HPDE6-E6E7 (cell line): ENCODE results near the gene RASSF1.
A peak's percentile ranks its signal among the peaks of the same experiment; 100 is the strongest.
"Not testable (repeated sequence)": the region's sequence is repeated elsewhere in the genome, so short reads cannot be mapped to it uniquely, and the experiment has no call there.

Source experiments
- DNase-seq: peaks from one replicate; pipeline ENCODE4 v3.0.0; 2011; ENCODE audit warnings: missing footprints; ENCODE audit errors: extremely low spot score

Gene RASSF1

DNA sequence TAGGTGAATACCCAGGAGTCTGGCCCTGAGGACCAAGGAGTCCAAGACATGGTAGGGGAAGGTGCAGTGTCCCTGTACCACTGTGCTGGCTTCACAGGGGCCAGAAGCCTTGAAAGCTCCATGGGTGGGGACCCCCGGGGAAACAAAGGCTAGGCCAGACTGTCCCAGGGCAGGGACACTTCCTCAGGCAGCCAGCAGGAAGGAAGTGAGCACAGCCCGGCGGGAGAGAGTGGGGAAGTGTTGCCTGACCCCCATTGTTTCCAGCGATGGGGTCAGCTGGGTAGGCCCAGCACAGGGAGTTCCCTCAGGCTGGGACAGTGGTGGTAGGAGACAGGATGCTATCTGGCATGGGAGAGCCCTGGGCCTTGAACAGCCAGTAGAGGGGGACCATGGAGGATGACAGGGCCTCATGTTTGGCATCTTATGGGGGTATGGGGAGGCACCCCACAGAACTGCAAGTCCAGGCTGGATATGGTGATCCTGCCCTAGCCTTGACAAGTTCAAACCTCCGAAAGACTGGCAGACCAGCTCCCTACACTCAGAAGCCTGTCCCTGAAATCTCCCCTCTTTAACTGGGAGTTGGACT lies 16.9 kb downstream of the RASSF1 start:
- no peak for DNase-seq

DNA sequence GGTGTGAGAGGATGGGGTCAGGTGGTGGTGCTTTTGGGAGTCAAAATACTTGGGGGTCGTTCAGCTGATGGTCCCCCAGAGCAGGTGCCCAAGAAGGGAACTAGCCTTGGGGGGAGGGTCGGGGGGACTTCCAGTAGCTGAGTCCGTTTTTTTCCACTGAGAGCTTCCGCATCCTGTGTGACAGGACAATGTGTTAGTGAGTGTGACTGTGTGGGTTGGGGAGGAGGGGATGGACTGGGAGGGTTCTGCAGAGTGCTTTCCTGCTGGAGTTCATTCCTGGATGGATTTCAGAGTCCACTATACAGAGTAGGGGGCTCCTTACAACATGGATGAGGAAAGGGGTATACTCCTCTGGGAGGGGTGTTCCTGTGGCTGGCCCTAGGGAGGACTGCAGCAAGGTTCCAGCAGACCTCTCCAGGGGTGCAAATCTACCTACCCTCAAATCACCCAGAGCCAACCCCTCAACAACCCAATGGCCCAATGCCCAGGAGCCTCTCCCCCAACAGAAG lies 17.5 kb downstream of the RASSF1 start:
- DNase-seq = no peak

DNA sequence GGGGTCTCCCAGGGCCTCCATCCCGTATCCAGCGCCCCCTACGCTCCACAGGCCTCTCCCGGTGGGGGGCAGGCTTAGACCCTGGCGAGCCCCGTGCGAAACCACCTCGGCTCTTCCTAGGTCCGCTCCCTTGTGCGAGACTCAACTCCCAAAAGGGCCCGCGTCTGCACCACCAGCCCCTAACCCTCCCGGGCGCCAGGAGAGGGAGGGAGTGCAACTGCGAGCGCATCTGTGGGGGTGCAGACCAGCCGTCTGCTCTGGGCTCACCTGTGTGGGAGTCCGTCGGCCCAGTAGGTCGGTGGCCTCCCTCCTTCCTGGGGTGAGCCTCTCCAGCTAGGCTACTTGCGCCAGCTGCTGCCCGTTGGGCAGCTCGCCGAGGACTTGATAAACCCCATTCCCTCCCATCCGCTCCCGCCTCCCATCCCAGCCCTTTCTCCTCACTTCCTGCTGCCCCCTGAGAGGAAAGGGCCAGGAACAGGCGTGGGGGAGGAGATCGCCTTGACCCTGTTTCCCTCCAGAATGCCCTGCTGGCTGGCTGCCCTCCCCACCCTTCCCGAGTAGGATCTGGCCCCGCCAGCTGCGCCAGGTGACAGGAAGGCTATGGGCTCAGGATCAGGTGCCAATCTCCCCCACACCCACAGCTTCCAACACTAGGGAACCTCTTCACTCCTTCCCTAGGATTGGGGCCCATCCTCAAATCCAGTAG lies 18.1 kb downstream of the RASSF1 start, which contains the start of gene HYAL2:
Gene HYAL2, minus strand, starts transcription at position 360 of the 706 bp plus-strand sequence. CDS start 2,256 bp downstream, outside the sequence.
- DNase-seq = no peak

DNA sequence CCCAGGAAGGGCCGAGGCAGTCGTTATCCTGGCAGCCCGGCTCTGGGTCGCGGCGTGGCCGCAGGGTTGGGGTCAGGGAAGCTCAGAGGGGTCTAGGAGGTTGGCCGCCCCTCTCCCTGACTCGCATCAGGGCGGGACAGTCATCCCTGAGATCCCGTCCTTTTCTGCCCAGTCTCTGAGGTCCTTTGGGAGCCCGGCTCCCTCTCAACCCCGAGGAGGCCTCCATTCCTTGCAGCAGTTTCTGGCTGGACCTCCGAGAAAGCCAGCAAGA lies 18.6 kb downstream of the RASSF1 start:
- no peak for DNase-seq

DNA sequence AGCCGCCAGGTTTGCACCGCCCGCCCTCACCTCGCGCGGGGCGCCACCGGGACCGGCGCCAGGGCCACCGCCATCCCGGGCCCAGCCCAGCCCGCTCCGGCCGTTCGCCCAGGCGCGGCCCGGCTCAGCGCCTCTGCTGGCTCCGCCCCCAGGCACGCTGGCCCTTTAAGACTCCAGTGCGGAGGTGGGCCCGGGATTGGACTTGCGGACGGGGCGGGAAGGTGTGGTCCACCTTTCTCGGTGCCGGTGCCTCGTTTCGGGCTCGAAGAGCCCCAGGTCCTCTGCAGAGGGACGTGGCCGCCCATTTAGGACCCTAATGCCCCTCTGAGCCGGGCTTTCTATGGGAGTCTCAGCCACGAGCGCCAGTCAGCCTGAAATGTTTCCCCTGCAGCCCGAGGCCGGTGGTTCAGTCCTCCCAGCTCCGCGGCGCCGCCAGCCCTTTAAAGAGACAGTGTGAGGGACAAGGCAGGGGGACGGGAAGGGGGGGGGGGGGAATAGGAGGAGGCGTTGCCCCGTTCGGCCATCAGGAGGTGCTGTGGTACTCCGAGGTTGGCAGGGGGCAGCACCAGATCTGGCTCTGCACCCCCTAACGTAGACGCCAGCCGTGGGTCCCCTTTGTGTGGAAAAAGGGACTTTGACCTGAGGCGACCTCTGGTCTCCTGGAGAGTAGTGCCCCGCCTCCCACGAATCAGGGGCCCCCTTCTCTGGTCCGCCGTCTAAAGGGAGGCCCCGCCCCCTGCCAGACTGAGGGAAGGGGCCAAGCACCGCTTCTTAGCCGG lies 19.1 kb downstream of the RASSF1 start:
- peak; percentile 56 for DNase-seq

DNA sequence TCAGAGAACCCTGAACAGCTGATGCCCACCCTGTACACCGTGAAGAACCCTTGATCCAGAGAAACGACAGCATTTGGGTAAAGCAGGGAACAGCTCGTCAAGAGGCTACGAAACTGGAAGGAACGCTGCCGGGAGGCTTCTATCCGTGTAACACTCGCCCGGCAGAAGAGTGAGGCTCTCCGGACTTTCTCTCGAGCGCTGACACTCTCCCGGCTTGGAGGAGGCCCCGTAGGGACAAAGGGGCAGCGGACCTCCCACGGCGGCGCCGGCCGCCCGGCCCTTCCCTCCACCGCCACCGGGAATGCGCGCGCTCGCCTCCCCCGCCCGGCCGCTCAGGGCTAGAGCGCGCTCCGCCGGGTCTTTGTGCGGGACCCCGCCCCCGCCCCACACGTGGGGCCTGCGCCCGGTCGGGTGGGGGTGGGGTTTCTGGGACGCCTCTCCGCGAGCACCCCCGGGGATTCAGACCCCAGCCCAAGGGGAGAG lies 19.7 kb downstream of the RASSF1 start:
- DNase-seq = no peak

DNA sequence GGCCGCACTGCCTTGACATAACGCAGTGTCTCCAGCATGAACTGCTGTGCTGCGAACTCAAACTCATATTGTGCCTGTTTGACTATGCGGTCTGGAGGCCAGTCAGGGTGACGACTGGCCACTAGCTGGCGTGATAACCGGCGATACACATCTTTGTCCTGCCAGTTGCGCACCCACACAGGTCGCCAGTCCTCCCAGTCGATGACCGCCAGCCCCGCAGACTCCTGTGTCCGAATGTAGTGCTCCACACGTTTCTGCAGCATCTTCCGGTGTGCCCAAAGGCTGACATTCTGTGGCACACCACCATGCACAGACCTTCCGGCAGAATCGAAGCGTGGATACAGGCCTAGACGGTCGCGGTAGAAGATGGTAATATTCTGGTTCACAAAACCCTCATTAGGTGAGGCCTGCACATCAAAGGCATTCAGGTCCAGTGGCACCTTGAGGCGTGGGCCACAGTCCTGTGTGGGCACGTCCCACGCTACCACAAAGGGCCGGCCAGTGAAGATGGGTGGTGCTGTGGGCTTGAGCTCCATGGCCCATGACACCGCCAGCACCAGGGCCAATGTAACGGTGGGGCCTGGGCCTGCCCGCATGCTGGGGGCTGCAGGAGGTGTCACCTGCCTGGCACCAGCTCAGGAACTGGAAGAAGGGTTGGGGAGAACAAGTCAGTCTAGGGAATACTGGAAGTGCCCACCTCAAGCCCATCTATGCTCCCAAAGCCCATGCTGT lies 20.6 kb downstream of the RASSF1 start:
- DNase-seq = no peak

DNA sequence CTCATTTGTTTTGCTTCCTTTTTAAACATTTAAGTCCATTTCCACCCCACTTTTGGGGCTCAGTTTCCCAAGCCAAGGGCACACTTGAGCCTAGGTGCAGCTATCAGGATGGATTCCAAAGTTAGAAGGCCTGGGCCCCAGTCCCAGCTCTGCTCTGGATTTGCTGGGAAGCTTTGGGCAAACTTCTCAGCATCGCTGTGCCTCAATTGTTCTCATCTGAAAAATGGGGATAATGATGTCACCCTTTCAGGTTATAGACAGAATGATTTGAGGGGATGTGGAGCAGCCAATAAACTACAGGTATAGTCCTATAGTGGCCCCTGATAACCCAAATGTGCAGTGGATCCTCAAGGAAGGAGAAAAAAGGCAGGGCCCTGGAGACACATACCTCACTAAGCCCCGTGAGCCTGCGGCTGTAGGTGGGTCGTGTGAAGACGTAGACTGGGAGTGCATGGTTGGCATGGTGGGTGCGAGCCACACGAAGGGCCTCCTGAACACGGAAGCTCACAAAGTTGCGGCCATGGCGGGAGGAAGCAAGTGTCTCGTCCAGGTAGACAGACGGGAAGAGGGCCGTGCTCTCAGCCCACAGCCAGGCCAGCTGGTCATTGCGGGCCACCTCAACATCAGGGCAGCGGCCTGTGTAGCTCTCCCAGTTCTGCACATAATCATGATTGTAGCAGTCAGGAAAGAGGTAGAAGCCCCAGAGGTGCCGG lies 21.3 kb downstream of the RASSF1 start:
- DNase-seq = no peak

DNA sequence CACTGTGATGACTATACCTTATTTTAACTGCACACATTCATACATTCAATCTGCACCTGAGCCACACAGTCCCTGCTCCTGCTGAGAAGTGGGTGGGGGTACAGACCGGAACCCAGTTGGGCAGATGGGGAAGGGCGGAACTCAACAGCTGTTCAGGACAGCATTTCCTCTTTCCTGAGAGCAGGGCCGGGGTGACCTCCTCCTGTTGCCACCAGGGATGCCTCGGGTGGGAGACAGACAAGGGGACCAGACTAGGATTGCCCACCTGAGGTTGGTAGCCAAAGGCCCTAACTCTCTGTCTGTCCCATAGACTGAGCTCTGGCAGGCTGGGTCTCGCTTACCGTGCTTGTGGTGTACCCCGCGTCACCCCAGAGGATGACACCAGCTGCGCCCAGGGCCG lies 22.0 kb downstream of the RASSF1 start:
- no peak for DNase-seq

DNA sequence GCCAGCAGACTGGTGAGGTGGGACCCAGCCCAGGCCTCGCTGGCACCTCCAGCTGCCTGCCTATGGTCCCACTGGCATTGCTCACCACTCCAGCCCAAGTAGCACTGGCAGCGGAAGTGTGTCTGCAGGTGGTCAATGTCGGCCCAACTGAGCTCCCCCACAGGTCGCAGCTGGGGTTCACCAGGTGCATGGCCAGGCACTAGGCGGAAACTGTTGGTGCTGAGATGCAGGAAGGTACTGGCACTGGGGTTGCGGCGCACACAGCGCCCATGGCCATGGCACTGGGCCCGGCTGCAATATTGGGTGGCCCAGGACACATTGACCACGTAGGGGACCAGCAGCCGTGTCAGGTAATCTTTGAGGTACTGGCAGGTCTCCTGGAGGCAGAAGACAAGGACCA lies 22.5 kb downstream of the RASSF1 start:
- no peak for DNase-seq

DNA sequence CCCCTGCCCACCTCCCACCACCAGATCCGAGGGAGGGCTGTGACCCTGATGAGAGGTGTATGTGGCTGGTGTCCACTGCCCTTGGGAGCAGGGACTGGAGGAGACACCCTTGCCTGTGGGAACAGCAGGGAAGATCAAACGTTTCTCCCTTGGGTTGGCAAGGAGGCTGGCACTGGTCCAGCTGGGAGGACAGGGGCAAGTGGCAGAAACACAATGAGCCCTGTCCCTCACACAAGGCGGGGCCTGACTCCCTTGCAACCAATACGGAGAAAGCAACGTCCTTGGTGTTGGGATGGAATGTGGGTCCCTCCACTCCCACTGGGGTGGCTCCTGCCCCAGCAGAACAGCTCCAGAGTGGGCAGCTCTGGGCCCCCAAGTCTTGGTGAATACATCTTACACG lies 23.3 kb downstream of the RASSF1 start:
- DNase-seq = no peak

DNA sequence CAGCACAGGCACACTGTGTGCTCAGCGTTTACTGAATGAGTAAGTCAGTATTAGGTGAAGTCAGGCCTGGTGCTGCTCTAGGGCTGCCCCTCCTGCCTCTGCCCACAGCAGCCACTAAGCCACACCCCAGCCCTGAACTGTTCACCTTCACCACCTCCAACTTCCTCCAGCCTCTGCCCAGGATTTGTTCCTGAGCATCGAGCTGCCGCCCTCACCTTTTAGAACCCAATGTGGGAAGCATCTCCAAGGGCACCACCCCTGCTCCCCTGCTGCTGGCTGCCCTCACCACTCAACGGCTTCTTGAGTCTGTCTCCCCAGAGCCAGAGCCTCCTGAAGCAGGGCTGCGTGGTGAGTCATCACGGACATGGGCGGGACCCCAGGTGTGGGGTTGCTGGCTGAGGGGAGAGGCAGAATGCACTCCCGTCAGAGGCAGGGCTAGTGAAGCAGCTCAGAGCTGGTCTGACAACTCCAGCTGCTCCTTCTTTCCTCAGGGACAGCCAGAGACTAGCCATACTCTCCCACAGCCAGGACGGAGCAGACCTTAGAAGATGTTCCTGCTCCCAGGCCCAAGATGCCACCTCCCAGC lies 23.9 kb downstream of the RASSF1 start:
- peak; percentile 71 for DNase-seq

DNA sequence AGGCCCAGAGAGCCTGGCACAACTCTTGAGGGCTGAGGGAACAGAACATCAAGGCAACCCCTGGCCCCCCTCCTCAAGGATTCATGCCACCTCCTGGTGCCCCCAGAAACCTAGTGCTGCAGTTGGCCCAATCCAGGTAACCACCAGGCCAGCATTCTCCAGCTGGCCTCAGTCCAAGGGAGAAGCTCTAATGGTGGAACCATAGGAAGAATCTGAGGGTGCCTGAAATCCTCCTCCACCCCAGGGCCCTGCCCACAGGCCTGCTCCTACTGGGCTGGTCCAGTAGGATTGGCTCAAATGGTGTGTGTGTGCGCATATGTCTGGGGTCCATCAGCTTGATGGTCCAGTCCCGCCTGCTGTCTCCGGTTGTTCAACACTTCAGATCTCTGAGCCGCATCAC lies 25.8 kb downstream of the RASSF1 start:
- no peak for DNase-seq

DNA sequence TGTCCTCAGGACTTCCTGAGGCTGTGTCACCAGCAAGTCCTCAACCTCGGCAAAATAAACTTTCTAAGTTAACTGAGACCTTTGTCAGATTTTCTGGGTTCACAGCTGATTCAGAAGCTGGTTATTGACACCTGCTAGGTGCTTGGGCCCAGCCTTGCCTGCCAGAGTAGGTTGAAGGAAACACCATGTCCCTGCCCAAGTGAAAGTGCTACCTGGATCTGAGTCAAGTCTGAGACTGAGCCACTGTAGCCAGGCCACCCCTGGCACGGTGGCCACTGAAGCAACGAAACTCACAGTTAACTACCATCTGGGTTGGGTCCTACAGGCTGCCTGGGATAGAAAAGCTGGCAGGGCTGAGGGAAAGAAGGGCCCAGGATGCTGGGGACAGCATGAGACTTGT lies 26.3 kb downstream of the RASSF1 start:
- DNase-seq = no peak

DNA sequence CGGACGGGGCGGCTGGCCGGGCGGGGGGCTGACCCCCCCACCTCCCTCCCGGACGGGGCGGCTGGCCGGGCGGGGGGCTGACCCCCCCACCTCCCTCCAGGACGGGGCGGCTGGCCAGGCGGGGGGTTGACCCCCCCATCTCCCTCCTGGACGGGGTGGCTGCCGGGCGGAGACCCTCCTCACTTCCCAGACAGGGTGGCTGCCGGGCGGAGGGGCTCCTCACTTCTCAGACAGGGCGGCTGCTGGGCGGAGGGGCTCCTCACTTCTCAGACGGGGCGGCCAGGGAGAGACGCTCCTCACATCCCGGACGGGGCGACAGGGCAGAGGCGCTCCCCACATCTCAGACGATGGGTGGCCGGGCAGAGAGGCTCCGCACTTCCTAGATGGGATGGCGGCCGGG lies 28.6 kb downstream of the RASSF1 start:
- DNase-seq = not testable (repeated sequence)

DNA sequence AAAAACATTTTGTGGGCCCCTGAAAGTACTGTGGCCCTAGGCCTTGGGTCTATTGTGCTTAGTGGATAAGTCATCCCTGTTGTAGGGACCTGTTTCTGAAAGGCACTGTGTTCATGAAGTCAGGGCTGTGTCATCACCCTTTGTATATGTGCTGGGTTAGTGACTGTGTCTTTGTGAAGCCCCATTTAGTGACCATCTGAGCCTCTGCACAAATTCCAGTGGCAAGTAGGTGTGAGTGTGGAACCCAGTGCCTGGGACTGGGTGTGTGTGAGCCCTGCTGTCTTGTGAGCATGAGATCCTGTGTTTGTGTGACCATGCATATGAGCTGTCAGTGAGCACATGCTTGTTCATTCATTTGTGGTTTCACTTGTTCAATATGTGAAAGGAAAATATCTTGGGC lies 36.0 kb downstream of the RASSF1 start:
- no peak for DNase-seq

DNA sequence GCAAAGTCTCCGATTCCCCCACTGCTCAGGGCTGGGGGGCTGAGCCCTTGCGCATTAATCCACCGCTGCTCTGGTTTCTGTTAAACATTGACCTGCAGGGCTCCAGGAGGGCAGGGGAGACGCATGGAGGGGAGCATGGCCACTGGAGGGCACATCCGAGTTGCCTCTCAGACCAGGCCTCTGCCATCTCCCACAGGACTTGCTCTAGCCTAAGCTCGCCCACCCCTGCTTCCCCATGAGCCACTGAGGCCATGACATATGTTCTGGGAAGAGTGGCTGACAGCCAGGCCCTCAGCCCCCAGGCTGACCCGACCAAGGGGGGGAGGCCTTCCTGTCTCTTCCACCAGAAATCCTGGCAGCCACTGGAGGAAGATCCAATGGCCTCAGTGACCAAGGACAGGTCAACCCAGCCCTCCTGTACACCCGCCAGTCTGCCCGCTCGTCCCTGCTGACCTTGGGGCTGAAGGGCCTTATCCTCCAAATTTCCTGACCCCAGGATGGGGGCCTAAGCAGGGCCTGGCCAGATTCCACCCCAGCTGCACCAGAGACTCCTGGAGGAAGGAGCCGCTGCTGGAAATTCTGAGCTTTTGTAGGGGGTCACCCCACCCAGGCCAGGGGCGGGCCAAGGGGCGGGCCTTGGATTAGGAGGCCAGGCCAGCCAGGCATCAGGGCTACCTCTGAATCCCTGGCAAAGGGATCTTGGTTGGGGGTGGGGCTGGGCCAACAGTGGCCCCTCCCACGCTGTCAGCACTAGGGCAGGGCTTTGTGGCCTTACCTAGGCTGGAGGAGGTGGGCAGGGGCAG lies 37.4 kb downstream of the RASSF1 start, which contains the start of gene HYAL1:
Gene HYAL1, minus strand, starts transcription at position 562 of the 803 bp plus-strand sequence. CDS start 618 bp downstream, outside the sequence.
- DNase-seq = no peak

DNA sequence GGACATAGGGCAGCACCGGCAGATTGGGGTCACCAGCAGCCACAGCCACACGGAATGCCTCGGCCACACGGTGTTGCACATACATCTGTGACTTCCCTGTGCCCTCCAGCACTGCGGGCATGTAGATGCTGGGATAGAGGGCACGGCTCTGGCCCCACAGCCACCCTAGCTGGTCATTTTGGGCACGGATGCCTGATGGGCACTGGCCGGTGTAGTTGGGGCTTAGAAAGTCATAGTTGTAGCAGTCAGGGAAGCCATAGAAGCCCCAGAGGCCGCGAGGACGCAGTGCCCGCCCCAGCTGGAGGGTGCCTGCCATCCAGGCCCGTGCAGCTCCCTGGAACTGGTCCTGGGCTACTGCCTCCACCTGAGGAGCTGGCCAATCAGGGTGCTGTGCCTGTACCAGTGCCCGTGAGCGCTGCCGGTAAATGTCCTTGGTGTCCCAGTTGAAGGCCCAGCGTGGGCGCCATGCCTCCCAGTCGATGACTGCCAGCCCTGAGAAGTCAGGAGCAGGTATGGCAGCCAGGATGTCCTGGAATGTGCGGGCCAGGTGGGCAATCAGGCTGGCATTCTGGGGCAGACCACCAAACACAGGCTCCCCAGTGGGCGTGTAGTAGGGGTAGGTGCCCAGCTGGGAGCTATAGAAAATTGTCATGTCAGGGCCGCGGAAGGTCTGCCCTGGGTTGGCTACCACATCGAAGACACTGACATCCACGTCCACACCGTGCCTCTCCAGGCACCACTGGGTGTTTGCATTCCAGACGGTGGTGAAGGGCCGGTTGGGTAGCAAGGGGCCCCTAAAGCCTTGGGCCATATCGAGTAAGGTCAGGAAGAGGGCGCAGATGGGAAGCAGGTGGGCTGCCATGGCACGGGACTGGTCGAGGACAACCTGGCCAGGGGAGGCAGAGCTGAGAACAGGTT lies 38.3 kb downstream of the RASSF1 start:
- no peak for DNase-seq

DNA sequence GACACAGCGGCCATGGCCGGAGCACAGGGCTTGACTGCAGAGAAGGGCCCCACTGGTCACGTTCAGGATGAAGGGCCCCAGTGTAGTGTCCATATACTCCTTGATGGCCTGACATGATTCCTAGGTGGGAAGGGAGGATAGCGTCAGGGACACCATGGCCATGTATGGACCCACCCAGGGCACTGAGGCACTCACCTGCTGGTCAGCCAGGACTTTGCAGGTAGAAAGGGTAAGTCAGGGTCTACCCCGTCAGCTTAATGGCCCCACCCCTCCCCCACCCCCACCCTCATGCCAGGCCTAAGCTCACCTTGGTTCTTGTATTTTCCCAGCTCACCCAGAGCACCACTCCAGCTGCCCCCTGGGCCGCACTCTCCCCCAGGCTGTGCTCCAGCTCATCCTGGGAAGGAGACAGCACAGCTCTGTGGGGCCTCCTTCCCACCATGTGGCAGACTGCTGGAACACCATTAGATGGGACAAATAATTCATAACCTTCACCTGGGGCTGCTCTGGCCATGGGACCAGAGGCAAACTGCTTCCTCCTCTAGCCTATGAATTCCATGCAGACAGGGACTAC lies 39.9 kb downstream of the RASSF1 start:
- DNase-seq = no peak
